GM21447 (cell line): ENCODE results near the gene ENTPD2.

Experiments
- ATAC-seq: cut with Tn5 transposase; IDR thresholded peaks from one replicate; pipeline ENCODE4 v1.9.1; 2021; ENCODE audit not compliant: unreplicated experiment

The ENTPD2 gene

DNA sequence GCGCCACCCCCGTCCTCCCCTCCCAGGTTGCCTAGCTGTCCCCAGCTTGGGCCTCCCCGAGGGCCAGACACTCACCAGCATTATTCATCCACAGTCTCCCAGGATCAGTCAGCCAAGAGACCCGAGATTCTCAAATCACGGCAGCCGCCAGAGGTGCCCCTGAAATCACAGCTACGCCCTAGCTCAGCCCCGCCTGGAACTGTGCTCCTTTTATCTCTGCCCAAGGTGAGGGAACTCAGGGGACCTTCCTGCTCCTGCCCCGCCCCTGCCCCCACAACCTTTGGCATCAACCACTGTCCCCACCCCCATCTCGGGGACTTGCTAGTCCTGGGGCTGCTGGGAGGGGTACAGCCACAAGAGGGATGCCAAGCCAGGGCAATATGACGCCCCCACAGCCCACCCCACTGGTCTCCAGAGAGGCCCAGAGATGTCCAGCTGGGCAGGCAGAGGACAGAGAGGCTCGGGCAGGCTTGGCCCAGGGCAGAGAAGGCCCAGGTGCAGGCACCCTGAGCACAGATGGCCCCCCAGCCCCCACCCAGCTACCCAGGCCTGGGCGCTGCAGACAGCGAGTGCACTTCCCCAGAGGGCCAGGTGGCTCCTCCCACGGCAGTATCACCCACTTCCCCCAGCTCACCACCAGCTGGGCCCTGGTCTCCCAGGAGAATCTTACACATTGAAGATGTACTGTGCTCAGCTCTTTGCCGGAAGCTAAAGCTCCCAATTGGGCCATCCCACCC lies 21.8 kb downstream of the ENTPD2 start, which contains the start of gene FUT7:
FUT7 (minus strand) TSS at position 185 of the 737 bp plus-strand sequence; CDS start at position 88, 97 bp downstream.
- no peak for ATAC-seq

DNA sequence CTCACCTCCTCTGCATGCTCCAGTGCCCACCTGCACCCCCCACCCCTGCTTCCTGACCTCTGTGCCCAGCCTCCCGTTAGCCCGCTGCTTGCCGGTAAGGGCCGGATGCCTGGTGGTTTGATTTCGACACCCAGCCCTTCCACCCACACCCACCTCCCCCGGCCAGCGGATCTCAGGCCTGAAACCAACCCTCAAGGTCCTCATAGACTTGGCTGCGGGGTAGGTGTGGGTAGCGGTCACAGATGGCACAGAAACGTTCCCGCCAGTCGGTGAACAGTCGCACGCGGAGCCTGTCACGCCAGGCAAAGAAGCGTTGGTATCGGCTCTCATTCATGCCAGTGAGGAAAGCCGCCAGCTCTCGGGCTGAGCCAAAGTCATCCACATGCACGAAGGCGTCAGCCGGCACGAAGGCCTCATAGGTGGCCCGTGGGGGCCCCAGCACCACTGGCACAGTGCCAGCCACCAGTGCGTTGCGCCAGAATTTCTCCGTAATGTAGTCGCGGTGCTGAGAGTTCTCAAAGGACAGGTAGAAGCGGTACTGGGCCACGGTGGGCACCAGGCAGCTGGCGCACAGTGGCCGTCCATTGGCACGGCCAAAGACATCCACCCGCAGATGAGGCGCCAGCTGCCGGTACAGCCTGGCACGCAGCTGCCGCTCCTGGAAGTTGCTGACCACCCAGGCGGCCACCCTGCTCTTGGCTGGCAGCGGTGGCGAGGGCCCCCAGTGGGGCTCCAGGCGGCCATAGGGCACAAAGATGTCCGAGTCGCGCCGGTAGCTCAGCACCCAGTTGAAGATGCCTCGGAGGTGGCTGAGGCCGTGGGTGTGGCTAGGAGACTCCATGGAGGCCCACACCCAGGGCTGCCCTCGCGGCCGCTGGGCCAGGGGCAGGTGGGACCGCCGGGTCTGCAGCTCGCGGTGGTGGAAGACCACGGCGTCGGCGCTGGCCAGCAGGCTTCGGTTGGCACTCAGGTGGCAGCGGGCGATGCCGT lies 23.0 kb downstream of the ENTPD2 start:
- ATAC-seq, result no peak

DNA sequence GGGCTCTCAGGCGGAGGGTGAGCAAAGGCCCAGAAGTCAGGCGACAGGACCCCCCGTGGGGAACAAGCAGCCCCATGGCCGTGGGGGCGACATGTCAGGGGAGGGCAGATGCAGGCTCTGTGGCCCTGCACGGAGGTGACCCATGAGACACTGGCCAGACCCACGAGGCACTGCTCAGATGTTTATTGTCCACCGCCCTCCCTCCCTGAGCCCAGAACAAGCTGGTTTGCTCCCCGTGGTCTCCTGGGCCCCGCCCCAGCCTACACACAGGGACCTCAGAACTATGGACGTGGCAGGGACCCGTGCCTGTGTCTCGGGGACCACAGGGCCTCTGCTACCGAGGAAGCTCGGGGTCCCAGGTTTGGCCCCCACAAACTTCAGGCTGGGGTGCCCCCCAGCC lies 23.9 kb downstream of the ENTPD2 start:
- no peak for ATAC-seq

DNA sequence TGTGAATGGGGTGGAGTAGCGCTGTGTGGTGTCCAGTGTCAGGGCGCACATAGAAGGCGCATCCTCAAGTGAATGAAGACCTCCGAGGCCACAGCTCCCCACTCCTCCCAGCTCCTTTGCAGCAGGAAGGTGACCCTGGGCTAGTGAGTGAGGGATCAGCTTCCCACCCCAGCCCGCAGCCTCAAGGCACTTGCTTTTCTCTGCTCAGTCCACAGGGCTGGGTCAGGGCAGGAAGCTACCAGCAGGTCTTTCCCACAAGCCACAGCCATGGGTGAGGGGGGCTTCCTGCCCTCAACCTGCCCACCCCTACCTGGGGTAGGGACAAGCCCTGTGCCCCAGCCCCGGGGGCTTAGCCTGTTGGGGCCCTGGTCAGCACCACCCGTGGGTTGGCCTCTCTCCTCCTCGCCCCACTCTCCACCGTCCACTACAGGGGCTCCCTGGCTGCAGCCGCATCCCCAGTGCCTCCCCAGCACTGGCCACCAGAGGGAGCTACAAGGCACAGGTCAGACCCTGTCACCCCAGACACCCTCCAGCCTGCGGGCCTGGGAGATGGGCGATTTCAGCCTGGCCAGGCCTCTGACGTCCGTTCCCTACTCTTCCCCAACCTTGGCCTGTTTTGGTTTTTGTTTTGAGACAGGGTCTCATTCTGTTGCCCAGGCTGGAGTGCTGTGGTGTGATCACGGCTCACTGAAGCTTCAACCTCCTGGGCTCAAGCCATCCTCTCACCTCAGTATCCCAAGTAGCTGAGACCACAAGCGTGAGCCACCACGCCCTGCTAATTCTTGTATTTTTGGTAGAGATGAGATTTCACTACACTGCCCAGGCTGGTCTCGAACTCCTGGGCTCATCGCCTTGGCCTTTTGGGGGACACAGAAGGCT lies 24.6 kb downstream of the ENTPD2 start:
- ATAC-seq, result peak; percentile 38

DNA sequence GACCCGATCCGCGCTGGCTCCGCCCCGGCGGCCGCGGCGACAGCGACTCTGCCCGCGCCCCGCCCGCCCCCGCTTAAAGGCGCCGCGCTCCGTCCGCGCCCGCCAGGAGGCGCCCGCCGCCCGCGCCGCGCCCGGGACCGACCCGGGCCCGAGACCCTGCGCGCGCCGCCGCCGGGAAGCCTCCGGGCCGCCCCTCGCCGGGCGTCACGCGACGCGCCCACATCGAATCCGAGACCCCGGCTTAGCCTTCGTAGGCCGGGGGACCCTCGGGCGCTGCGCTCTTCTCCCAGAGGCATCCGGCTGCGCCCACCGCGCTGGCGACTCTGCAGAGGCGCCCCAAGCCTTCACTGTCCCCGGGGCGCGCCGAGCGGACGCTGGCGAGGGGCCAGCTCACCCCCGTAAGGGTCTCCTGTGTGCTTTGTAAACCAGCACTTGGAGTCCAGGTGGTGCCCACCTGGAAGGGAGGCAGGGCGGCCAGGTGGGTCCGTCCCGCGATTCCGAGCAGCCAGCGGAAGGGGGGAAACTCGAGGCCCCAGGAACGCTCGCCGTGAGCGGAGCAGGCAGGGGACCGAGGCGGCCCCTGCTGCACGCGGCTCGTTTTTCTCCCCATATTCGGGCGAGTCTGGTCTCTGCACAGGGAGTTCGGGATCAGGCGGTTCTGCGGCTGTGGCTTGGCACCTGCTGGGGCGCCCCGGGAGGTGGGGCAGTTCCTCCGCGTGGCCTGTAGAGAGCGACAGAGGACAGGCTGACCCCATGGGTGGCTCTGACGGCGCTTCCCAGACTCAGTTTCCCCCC lies 25.4 kb downstream of the ENTPD2 start:
- ATAC-seq, result no peak

DNA sequence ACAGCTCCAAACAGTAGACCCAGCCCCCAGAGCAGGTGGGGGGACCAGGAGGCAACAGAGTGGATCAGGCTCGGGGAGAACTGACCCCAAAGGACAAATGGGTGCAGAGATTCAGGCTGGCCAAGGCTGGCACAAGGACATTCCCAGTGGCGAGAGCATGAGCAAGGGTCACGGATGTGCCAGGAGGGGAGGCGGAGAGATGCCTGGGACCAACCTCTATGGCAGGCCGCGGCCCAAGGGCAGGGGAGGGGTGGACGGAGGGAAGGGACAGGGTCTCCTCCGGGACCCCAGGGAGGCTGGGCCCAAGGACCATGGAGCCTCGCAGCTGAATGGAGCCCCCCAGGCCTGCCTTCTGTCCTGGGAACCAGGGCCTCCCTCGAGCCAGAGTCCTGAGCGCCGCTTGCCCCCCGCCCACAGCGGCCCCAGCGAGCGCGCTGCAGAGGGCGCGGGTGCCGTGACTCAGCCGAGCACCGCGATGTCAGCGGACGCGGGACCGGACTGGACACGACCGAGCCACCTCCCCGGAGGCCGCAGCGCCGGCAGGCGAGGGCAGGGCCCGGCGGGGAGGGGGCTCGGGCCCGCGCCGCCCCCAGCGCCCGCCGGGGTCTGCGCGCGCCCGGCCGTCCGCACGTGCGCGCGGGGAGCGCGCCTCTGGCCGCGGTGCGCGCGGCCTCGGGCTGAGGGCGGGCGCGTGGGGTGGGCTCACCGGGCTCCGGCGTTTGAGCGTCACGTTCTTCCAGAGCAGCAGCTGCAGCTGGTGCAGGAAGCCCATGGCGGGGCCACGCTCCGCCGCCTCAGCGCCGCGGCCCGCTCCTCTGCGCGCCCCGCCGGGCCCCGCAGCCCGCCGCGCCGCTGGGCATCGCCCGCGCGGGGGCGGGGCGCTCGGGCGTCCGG lies 26.2 kb downstream of the ENTPD2 start, which contains the start of gene ABCA2:
ABCA2 (minus strand) TSS at position 869 of the 894 bp plus-strand sequence; CDS start at position 772, 97 bp downstream.
- no peak for ATAC-seq

DNA sequence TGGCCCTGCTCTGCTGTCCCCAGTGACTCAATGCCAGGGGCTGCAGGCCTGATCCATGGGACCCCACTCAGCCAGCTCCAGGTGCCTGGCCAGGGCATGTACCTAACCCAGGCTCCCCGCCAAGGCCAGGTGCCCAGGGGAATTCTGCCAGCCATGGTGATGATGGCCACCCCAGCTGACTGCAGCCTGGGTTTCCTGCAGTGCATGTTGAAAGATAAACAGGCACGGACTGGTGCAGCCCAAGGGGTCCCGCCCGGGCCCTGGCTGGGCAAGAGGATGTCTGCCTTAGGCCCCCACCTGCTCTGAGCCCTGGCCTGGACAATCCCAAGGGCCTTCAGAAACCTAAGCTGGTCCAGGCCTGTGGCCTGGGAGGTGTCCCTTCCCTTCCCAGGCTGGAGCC lies 27.0 kb downstream of the ENTPD2 start:
- no peak for ATAC-seq

DNA sequence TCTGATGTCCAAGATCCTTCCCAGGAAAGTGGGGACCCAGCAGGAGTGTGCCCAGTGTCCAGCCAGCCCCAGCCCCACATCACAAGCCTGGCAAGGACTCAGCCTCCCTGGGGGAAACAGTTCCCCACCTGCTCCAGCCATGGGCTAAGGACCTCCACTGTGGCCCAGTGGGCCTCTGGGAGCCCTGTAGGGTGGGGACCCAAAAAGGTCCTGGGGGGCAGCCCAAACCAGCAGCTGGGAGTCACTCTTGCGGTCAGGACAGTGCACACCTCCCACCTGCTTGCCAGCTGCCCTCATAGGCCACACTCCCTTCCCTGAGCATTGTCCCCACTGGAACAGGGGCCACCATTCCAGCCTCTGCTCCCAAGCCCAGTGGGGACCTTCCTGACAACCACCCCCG lies 27.5 kb downstream of the ENTPD2 start:
- no peak for ATAC-seq

DNA sequence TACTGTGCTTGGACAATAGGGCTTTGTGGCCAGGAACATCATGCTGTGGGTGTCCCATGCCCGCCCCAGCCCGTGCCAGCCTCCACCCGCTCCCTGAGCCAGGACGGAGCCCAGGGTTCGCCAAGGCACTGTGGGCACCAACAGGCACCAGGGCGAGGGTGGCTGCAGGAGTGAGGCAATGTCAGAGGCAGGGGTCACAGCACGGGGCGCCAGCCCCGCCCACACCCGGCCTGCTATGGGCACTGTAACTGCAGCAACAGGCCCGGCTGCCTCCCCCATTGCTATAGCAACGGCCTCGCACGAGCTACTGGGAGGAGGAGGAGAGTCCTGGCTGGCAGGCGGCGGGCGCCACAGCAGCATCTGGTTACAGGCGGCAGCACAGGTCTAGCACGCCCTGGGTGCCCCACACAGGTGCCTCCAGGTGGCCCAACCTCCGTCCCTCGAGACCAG lies 28.3 kb downstream of the ENTPD2 start:
- no peak for ATAC-seq

DNA sequence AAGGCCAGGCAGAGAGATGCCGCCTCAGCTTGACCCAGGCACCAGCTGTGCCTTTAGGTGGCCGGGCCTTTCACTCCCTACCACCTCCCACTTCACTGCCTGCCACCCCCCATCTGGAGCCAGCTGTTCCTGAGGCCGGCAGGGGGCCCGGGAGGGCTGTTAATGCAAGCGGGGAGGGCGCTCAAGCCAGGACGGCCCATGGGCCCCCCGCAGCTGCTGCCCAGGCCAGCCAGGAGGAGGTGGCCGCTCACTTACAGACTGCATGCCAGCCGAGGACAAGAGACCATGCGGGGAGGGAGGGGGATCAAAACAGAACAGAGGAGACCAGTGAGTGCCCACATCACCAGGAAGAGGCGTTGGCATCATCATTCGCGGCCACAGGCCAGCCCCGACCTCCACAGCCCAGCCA lies 30.3 kb downstream of the ENTPD2 start:
- no peak for ATAC-seq

DNA sequence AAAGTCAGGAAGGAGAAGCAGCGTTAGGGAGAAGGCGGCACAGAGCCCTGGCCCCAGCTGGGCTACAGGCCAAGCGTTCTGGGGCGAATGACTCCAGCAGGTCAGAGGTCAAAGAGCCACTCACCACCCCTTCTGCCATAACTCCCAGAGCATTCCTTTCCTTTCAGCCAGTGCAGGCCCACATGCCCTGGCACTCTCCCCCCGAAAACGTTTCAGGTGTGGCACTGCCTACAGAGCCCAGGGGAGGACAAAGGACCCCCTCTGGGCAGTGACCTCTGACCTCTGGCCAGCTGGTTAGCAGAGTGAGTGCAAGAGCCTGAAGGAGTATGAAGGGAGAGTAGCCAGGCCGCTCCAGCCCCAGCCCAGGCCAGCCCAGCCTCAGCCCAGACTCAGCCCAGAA lies 30.7 kb downstream of the ENTPD2 start:
- no peak for ATAC-seq

DNA sequence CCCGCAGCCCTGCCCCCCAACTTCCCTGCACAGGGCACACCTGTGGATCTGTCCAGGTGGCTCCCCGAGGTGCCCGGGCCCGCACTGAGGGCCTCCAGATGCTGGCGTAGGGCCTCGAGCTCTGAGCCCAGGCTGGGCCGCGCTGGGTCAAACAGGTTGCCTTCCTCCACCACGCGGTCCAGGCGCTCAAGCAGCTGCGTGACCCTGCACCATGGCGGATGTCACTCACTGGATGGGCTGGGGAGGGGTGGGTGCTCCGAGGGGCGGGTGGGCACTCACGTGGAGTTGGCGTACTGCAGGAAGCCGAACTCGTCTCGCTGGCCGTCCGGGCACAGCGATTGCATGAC lies 31.2 kb downstream of the ENTPD2 start:
- ATAC-seq, result no peak

DNA sequence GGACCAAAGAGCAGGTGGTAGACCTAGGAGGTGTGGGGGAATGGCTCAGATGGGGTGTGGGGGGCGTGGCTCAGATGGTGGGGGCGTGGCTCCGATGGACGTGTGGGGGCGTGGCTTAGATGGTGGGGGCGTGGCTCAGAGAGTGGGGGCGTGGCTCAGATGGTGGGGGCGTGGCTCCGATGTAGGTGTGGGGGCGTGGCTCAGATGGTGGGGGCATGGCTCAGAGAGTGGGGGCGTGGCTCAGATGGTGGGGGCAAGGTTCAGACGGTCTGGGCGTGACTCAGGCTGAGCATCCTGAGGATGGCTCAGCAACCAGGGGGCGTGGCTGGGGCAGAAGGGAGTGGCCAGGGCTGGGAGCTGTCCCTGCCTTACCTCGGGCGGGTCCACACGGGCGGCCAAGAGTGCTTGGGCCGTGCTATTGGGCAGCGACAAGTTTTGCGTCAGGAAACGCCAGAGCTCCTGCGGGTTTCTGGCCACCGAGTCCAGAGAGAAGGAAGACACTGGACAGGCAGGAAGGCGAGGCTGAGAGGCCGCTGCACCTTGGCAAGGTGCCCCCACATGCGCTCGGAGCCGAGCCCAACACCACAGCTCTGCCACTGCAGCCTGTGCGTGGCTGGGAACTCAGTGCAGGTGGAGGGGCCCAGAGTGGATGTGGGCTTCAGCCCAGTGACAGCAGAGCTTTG lies 31.7 kb downstream of the ENTPD2 start:
- no peak for ATAC-seq

DNA sequence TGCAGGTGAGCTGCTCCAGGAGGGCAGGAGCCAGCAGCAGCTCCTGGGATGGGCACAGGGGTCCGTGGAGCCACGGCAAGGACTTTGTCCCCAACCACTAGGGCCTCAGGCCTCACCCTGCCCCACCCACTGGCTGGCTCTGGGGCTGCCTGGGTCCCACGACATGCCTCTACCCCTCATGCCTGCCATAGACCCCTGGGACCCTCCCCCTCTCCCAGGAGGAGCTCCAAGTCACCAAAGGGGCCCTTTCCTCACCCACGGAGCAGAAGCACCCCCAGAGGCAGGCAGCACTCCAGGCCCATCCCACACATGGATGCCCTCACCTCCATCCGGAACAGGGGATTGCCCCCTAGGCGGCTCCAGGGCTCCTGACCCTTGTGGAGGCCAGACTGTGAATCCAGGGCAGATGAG lies 32.3 kb downstream of the ENTPD2 start:
- no peak for ATAC-seq

DNA sequence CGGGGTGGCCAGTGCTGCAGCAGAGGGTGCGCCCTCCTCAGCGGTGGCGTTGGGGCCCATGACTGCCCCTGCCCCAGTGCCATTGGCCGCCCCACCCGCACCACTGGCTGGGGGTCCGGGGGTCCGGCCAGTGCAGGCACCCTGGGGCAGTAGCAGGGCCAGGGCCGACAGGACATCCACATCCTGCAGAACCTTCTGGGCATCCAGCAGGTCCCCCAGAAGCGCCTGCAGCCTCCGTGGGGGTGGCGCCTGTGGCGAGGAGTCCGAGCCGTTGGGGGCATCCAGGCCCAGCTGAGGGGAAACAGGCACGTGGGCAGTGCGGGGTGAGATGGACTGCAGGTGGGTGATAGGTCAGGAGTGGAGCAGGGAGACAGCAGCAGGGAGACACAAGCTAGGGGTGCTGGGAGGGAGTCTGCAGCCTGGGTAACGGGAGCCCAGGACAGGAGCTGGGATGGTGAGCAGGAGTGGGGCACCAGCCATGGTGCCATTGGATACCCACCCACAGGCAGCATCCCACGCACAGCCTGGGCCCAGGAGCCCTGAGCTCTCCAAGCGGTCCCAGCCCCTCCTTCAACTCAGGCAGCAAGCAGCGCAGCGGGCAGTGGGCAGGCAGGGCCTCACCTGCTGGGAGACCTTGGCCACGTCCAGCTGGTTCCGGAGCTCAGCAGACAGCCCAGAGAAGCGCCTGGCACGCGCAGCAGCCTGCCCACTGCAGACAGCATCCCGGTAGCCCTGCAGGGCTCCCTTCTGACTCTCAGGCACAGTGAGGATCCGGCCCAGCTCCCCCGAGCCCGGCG lies 32.9 kb downstream of the ENTPD2 start:
- ATAC-seq, result no peak

DNA sequence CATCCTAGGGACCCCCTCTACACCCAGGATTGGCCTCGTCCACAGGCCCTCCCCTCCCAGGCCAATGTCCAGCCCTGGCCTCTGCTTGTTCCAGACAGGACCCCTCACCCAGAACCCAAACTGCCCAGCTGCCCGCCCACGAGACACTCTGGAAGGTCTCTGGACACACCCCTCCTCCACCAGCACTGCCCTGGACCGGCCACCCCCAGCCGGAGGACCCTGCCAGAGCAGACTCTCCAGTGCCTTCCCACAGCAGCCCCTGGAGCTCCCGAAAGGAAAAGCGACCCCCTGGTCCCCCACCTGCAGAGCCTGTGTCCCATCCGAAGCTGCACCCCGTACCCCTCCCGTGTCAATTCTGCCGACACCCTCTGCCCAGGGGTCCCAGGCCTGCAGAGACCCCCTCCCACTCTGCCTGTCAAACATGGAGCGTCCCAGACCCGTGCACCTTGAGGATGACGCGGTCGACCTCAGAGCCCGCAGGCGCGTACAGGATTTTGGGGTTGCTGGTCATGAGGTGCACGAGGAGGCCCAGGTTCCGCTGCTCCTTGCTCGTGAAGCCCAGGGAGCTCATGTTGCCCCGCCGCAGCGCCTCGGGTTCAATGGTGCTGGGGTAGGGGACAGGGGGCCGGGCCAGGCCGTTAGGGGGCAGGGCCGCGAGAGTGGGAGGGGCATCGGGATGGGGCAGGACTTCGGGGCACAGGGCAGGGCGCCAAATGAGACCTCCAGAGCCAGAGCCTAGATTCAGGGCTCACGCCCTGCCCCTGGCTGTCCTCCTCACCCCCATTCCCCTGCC lies 33.8 kb downstream of the ENTPD2 start:
- no peak for ATAC-seq
